Measurements from ENCODE around the gene AVL9. TPM values are rescaled to one million over a fixed set of nuclear protein-coding genes. Genes with fewer than 3 reads are reported as not detected.

Gene AVL9
- total RNA-seq, 1 donor from 2014 or later: 46.8 TPM

DNA sequence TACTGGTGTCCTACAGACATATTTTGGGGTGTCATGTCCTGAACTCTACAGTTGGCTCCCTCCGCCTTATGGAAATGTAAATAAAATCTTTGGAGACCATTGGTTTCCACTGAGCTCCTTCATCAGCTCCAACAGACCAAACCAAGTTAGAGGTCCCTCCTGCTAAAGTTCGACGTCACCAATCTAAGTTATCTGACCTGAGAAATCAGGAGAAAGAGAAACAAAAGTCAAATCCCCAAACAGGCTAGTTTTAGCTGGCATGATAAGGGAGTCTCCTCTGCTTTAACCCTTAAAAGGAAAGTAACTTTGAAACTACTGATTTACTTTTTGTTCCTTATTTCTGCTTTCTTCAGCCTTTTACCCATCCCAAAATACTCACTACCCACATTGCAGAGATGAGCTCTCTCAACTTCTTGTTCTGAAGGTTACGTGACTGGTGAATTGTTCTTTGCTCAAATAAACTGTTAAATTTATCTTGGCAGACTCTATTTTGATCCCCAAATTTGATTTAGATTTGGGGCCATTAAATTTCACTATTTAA lies 39.9 kb downstream of the AVL9 start:
- Mint-ChIP-seq H3K27ac (ENCODE audit: unreplicated experiment) (no peak overlapping the region), H3K27me3 (ENCODE audit: unreplicated experiment) (peaks cover 2% of the 10 kb centered on the region), H3K36me3 (ENCODE audit: unreplicated experiment) (no peaks in the 10 kb centered on the region), H3K9me3 (ENCODE audit: unreplicated experiment) (no peaks in the 10 kb centered on the region), H3K4me1 (ENCODE audit: low read depth, unreplicated experiment) (peaks cover 3% of the 10 kb centered on the region), H3K4me3 (ENCODE audit: unreplicated experiment) (no peak overlapping the region)
- TF ChIP-seq, protein P1, sequence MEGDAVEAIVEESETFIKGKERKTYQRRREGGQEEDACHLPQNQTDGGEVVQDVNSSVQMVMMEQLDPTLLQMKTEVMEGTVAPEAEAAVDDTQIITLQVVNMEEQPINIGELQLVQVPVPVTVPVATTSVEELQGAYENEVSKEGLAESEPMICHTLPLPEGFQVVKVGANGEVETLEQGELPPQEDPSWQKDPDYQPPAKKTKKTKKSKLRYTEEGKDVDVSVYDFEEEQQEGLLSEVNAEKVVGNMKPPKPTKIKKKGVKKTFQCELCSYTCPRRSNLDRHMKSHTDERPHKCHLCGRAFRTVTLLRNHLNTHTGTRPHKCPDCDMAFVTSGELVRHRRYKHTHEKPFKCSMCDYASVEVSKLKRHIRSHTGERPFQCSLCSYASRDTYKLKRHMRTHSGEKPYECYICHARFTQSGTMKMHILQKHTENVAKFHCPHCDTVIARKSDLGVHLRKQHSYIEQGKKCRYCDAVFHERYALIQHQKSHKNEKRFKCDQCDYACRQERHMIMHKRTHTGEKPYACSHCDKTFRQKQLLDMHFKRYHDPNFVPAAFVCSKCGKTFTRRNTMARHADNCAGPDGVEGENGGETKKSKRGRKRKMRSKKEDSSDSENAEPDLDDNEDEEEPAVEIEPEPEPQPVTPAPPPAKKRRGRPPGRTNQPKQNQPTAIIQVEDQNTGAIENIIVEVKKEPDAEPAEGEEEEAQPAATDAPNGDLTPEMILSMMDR (IDR thresholded peaks at IDR 0.05; ENCODE audit: partially characterized antibody, unreplicated experiment): no peak
- no peak for DNase-seq

DNA sequence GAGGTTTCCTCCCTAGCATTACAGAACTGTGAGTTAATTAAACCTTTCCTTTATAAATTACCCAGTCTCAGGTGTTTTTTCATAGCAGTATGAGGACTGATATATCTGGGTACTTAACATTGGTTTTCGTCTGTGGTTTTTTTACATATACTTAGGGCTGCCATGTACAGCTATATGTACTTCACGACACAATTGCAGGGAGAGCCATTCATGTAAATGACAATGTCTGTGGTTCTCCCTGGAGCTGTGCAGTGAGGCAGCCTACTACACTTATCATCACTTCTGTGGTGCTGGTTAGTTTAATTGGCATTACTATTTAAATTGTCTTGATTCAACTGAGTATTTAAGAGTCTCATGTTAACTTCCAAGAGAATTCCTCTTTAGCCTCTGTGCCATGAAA lies 40.7 kb downstream of the AVL9 start:
- TF ChIP-seq, protein P1 (IDR thresholded peaks at IDR 0.05; ENCODE audit: partially characterized antibody, unreplicated experiment): no peak
- Mint-ChIP-seq H3K4me1 (ENCODE audit: low read depth, unreplicated experiment) (peaks cover 3% of the 10 kb centered on the region), H3K27me3 (ENCODE audit: unreplicated experiment) (peaks cover 2% of the 10 kb centered on the region), H3K9me3 (ENCODE audit: unreplicated experiment) (no peaks in the 10 kb centered on the region), H3K27ac (ENCODE audit: unreplicated experiment) (no peak overlapping the region), H3K36me3 (ENCODE audit: unreplicated experiment) (no peaks in the 10 kb centered on the region), H3K4me3 (ENCODE audit: unreplicated experiment) (no peak overlapping the region)
- DNase-seq: no peak

DNA sequence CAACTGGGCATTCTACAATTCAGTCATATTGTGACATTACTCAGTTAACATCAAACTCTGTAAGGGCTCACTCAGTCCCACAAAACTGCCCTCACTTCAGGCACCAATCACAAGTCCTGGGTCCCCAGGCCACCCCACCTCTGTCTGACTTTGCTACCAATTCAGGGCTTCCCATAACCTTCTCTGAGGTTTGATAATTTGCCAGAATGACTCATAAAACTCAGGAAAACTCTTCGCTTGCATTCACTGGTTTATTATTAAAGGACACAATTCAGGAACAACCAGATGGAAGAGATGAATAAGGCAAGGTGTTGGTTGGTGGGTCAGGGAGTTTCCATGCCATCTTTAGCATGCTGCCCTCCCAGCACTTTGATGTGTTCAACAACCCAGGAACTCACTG lies 41.3 kb downstream of the AVL9 start:
- TF ChIP-seq, protein P1 (IDR thresholded peaks at IDR 0.05; ENCODE audit: partially characterized antibody, unreplicated experiment): no peak
- Mint-ChIP-seq H3K27me3 (ENCODE audit: unreplicated experiment) (peaks cover 2% of the 10 kb centered on the region), H3K36me3 (ENCODE audit: unreplicated experiment) (no peaks in the 10 kb centered on the region), H3K27ac (ENCODE audit: unreplicated experiment) (no peak overlapping the region), H3K4me1 (ENCODE audit: low read depth, unreplicated experiment) (peaks cover 3% of the 10 kb centered on the region), H3K9me3 (ENCODE audit: unreplicated experiment) (no peaks in the 10 kb centered on the region), H3K4me3 (ENCODE audit: unreplicated experiment) (no peak overlapping the region)
- no peak for DNase-seq

DNA sequence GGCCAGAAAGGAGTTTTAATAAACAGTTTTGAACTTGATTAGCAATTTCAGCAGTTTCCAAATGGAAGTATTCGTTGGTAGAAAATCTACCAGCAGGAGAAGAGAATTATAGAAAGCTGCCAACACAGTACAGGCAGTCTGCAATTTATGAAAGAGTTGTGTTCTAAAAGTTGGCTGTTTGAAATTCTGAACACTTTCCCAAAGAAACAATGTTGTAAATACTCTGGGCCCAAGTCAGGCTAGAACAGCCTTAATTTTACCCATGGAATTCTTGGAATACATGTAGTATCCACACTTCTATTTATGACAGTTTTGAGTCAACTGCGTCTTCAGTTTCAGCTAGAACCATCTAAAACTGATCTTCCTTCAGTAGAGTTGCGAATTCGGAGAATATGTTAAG lies 42.5 kb downstream of the AVL9 start:
- no peak for DNase-seq
- Mint-ChIP-seq H3K4me3 (ENCODE audit: unreplicated experiment) (no peak overlapping the region), H3K36me3 (ENCODE audit: unreplicated experiment) (no peaks in the 10 kb centered on the region), H3K4me1 (ENCODE audit: low read depth, unreplicated experiment) (no peaks in the 10 kb centered on the region), H3K27me3 (ENCODE audit: unreplicated experiment) (peaks cover 2% of the 10 kb centered on the region), H3K9me3 (ENCODE audit: unreplicated experiment) (no peaks in the 10 kb centered on the region), H3K27ac (ENCODE audit: unreplicated experiment) (no peak overlapping the region)
- TF ChIP-seq, protein P1 (IDR thresholded peaks at IDR 0.05; ENCODE audit: partially characterized antibody, unreplicated experiment): no peak

DNA sequence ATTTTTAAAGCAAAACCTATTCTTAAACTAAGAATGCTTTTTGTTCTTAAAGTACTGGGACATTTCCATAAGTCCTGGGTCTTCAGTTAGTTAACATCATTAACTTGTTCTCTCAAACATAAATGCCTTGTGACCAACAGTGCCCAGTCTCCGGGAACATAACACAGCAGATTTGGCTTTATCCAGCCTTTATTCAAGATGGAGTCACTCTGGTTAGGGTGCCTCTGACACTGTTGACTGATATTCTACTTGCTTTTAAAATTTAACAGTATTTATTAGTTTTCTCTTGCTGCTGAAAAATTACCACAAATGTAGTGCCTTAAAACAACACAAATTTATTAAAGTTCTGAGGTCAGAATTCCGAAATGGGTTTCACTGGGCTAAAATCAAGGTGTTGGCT lies 44.1 kb downstream of the AVL9 start:
- DNase-seq: no peak
- no peak overlapping the region for H3K4me3 Mint-ChIP-seq (ENCODE audit: unreplicated experiment)
- no peak overlapping the region for H3K27ac Mint-ChIP-seq (ENCODE audit: unreplicated experiment)
- H3K9me3 Mint-ChIP-seq (ENCODE audit: unreplicated experiment): no peaks in the 10 kb centered on the region
- H3K27me3 Mint-ChIP-seq (ENCODE audit: unreplicated experiment): peaks cover 2% of the 10 kb centered on the region
- TF ChIP-seq, protein P1 (IDR thresholded peaks at IDR 0.05; ENCODE audit: partially characterized antibody, unreplicated experiment): no peak
- H3K4me1 Mint-ChIP-seq (ENCODE audit: low read depth, unreplicated experiment): no peaks in the 10 kb centered on the region
- H3K36me3 Mint-ChIP-seq (ENCODE audit: unreplicated experiment): no peaks in the 10 kb centered on the region

Measured in glutamatergic neuron (in vitro differentiated cells).